ENCODE results near the gene ACOX3.

The ACOX3 gene

GRCh38 chr4:8398347-8398746 is 42.2 kb downstream of the ACOX3 start:
- TF ChIP-seq CTCF (IDR thresholded peaks at IDR 0.05; ENCODE audit: low read depth, low read length), result no peak
- no peak overlapping the region for H3K4me3 ChIP-seq (ENCODE audit: low read depth, low read length)

GRCh38 chr4:8396762-8397406 is 43.6 kb downstream of the ACOX3 start:
- no peak for TF ChIP-seq CTCF (IDR thresholded peaks at IDR 0.05; ENCODE audit: low read depth, low read length)
- no peak overlapping the region for H3K4me3 ChIP-seq (ENCODE audit: low read depth, low read length)

GRCh38 chr4:8395504-8396296 is 44.8 kb downstream of the ACOX3 start:
- H3K4me3 ChIP-seq (ENCODE audit: low read depth, low read length), result no peak overlapping the region
- no peak for TF ChIP-seq CTCF (IDR thresholded peaks at IDR 0.05; ENCODE audit: low read depth, low read length)

DNA sequence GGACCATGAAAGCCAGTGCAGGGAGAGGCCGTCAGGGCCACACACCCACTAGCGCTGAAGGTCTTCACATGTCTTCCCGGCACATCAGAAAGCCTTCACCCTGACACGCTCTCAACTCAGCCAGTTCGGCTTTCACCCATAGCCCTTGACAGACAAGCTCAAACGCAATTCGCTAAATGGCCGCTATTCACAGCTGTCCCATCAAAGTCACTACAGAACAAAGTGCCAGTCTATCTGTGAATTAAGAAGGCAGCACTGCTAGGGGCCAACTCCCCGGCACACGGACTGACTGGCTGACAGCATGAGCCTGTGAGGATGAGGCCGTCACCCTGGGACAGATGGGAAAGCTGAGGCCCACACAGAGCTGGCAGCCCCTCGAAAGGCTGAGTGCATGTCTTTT is 45.7 kb downstream of the ACOX3 start:
- no peak overlapping the region for H3K4me3 ChIP-seq (ENCODE audit: low read depth, low read length)

DNA sequence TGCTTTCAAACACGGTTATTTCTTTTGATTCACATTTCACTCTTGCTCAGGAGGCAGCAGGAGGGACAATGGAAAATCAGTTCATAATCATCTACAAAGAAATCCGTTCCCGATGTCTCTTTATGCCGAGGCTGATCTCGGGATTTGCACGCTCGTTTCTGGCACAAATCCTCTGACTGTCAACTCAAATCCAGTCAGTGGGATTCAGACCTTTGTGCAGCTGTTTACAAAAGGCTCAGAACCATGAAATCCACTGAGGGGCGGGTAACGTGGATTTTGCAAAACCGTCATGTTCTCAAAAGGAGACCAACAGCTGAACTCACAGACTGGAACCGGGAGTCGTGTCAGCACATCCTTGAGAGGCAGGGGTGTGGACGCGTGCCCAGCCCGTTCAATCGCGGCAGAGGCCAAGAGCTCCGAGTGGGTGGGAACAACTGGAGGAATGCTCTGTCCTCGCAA is 46.4 kb downstream of the ACOX3 start:
- H3K4me3 ChIP-seq (ENCODE audit: low read depth, low read length), result no peak overlapping the region
- no peak for TF ChIP-seq CTCF (IDR thresholded peaks at IDR 0.05; ENCODE audit: low read depth, low read length)

More for the DNA sequence above, 45.7 kb downstream of the ACOX3 start:
- no peak for TF ChIP-seq CTCF (IDR thresholded peaks at IDR 0.05; ENCODE audit: low read depth, low read length)

DNA sequence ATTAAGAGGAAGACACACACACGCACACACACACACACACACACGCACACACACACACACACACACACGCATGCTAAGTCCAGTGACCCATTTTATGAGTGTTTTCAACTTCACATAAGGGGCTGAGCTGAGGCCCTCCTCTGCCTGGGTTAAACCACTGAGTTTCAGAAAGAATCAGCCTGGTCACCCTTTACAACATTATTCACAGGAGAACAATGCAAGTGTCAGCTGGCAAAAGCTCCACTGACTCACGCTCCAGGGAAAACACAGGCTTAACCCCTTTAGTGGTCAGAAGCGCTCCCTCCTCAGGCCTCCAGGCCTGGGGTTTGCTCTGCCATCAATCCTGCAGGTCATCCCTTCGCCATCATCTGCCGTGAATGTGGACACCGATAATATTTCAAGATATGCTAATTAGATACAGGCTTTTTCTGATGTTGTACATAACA is 46.9 kb downstream of the ACOX3 start:
- H3K4me3 ChIP-seq (ENCODE audit: low read depth, low read length), result no peak overlapping the region

More for the DNA sequence above, 46.9 kb downstream of the ACOX3 start:
- no peak for TF ChIP-seq CTCF (IDR thresholded peaks at IDR 0.05; ENCODE audit: low read depth, low read length)
